GM21367 (cell line): ENCODE results near the gene MYBBP1A.
A peak's percentile ranks its signal among the peaks of the same experiment; 100 is the strongest.
"Not testable (repeated sequence)": the region's sequence is repeated elsewhere in the genome, so short reads cannot be mapped to it uniquely, and the experiment has no call there.

Experiments
- ATAC-seq: cut with Tn5 transposase; IDR thresholded peaks from one replicate; pipeline ENCODE4 v1.9.1; 2021; ENCODE audit not compliant: unreplicated experiment

Gene MYBBP1A, protein sequence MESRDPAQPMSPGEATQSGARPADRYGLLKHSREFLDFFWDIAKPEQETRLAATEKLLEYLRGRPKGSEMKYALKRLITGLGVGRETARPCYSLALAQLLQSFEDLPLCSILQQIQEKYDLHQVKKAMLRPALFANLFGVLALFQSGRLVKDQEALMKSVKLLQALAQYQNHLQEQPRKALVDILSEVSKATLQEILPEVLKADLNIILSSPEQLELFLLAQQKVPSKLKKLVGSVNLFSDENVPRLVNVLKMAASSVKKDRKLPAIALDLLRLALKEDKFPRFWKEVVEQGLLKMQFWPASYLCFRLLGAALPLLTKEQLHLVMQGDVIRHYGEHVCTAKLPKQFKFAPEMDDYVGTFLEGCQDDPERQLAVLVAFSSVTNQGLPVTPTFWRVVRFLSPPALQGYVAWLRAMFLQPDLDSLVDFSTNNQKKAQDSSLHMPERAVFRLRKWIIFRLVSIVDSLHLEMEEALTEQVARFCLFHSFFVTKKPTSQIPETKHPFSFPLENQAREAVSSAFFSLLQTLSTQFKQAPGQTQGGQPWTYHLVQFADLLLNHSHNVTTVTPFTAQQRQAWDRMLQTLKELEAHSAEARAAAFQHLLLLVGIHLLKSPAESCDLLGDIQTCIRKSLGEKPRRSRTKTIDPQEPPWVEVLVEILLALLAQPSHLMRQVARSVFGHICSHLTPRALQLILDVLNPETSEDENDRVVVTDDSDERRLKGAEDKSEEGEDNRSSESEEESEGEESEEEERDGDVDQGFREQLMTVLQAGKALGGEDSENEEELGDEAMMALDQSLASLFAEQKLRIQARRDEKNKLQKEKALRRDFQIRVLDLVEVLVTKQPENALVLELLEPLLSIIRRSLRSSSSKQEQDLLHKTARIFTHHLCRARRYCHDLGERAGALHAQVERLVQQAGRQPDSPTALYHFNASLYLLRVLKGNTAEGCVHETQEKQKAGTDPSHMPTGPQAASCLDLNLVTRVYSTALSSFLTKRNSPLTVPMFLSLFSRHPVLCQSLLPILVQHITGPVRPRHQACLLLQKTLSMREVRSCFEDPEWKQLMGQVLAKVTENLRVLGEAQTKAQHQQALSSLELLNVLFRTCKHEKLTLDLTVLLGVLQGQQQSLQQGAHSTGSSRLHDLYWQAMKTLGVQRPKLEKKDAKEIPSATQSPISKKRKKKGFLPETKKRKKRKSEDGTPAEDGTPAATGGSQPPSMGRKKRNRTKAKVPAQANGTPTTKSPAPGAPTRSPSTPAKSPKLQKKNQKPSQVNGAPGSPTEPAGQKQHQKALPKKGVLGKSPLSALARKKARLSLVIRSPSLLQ (N-terminal part only)

DNA sequence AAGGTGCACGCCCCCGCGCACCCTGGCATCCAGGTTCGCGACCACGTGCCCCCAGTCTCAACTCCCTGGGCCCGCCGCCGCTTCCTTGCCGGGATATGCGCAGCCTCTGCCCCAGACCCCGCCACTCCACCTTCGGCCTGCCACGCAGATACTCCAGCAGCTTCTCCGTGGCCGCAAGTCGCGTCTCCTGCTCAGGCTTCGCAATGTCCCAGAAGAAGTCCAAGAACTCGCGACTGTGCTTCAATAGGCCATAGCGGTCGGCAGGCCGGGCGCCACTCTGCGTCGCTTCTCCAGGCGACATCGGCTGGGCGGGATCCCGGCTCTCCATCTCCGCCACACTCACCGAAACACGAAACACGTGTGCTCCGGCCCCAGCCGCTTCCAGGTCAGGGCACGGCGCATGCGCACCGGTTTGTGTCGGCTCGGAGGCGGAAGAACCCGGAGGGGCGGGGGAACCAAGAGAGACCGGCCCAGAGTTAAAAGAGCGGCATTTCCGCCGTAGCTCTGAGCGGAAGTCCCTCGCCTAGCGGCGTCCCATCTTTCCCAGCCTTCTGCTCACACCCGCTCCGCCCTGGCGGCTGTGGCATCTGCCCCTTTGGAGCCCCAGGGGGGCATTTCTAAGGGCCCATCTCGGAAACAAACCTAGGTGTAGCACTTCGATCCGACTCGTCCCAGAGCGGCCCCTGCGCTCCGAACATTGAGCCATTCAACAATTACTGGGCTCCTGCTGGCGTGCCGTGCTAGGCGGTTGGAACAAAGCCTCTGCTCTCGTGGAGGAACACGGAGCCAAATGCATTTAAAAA, at the start of gene MYBBP1A:
MYBBP1A (minus strand) TSS at position 388 of the 803 bp plus-strand sequence; CDS start at position 328, 60 bp downstream.
- ATAC-seq: peak; percentile 64

GRCh38 chr17:4604736-4605135, 49.6 kb upstream of the MYBBP1A start:
- not testable (repeated sequence) for ATAC-seq

- ATAC-seq: no peak
Measured at GRCh38 chr17:4604111-4604644, 49.0 kb upstream of the MYBBP1A start.

GRCh38 chr17:4602041-4602440, 46.9 kb upstream of the MYBBP1A start:
- ATAC-seq: no peak

GRCh38 chr17:4601326-4601725, 46.1 kb upstream of the MYBBP1A start:
- ATAC-seq: no peak

- ATAC-seq: no peak
Measured at GRCh38 chr17:4600563-4600962, 45.4 kb upstream of the MYBBP1A start.

GRCh38 chr17:4599505-4600281, 44.5 kb upstream of the MYBBP1A start:
- no peak for ATAC-seq

DNA sequence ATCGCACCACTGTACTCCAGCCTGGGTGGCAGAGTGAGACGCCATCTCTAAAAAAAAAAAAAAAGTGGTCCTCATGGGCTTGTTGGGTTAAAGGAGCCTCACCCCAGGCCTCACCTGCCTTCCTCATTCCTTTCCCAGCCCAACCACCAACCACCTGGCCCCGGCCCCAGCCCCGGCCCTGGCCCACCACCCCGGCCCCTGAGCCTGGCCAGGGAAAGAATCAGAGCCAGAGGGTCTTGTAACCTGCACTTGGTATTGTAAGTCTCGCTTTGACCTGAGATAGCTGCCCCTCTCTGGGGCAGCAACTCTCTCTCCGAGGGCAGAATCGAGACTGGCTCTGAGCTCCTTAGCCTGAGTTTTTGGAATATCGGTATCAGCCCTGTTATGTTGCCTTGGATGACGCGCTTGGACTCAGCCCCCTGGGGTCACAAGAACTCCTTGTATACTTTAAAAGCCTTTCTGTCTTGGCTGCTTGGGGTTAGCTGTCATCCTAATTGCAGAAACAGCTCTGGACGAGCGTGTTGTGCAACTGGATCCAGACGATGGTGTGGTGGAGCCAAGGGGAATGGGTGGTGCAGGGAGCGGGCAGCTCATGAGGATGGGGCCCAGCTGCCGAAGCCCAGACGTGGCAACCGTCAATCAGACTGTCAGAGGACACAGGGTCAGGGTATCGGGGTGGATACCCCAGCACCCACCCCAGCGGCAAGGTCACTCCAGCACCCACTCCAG, 43.8 kb upstream of the MYBBP1A start:
- ATAC-seq: no peak

DNA sequence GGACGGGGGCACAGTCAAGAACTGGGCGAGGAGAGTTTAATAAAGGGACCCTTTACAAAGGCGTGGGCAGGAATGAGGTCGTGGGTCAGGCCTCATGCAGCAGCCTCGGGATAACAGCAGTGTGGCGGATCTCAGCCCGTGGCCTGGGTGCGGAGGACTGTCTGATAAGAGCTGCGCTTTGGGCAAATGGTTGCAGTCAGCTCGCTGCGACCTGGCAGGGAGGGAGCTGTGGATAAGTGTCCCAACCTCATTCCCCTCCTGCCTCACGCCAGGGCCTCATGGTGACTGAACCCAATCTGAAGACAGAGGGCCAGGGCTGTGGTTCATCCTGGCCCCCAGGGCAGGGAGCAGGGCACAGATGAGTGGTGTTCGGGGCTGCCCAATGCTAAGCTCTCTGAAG, 42.8 kb upstream of the MYBBP1A start:
- no peak for ATAC-seq

DNA sequence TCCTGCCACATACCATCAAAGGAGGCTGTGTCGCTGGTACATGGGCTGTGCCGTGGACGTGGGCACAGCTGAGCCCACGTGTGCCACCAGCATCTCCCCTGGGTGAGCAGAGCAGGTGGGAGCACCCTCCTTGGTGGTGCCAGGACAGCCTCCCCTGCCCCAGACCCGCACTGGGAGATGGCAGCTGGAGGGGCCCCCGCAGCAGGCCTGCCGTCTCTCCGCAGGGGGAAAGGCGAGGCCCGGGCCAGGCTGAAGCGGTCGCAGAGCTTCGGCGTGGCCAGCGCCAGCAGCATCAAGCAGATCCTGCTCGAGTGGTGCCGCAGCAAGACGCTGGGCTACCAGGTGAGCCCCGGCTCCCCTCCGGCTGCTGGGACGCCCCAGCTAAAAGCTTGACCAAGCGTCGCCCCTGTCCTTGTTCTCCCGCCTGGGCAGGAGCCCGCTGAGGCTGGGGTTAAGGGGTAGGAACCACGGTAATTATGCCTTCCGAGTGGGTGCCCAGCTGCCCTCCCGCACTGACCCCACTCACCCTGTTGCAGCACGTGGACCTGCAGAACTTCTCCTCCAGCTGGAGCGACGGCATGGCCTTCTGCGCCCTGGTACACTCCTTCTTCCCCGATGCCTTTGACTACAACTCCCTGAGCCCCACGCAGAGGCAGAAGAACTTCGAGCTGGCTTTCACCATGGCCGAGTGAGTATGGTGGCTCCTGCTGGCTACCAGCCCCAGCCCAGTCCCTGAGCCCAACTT, 41.6 kb upstream of the MYBBP1A start:
- no peak for ATAC-seq

DNA sequence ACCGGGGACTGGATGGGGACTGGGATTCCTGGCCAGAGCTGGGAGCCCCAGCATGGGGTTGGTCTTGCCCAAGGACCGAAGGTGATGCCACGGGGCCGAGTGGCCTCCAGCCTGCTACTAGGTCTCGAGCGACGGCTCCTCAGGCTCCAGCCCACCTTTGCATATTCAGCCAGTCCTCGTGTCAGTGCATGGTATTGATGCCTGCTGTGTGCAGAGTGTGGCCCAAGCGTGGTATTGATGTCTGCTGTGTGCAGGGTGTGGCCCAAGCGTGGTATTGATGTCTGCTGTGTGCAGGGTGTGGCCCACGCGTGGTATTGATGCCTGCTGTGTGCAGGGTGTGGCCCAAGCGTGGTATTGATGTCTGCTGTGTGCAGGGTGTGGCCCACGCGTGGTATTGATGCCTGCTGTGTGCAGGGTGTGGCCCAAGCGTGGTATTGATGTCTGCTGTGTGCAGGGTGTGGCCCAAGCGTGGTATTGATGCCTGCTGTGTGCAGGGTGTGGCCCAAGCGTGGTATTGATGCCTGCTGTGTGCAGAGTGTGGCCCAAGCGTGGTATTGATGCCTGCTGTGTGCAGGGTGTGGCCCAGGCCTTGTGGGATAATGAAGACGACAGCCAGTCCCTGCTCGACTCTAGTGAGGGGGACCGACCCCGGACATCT, 40.6 kb upstream of the MYBBP1A start:
- not testable (repeated sequence) for ATAC-seq

DNA sequence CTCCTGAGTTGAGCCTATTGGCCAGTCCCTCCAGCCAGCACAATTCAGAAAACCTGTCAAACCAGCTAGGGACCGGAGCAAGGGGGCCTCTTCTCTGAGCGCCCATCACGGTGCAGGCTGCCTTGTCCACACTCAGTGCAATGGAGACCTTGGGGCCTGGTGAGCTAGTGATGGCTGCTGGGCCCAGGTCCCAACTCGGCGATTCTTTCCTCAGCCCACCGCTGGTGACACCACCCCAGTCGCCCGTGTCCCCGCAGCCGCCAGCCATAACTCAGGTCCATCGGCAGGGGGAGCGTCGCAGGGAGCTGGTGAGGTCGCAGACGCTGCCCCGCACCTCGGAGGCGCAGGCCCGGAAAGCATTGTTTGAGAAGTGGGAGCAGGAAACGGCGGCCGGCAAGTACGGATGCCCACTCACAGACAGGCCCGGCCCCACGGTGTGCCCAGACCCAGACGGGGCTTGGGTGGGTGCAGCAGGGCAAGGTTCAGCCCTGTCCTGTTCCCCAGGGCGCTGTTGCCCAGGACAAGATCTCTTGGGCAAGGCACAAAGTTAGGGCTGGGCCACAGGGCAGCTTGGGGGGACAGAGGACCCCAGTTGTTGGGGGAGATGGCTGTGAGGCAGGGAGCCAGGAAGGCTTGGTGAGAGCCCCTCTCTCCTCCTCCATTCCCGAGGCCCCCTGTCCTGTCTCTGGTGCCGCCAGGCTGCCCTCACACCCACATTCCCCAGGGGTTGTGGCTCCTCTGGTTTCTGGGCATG, 39.9 kb upstream of the MYBBP1A start:
- ATAC-seq: no peak

DNA sequence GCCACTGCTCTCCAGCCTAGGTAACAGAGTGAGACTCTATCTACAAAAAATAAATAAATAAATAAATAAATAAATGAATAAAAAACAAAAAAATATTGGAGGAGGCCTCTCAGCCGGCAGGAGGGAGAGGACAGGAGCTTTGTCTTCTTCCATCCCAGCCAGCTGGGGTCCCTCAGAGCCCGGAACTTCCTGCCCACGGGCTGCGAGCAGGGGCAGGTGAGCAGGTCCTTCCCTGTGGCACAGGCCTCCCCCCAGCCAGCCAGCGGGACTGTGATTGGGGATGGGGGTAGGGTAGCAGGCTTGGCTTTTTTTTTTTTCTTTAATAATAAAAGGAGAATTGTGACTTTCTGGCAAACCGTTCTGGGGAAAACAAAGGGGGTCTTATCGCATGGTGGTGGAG, 39.2 kb upstream of the MYBBP1A start:
- no peak for ATAC-seq

DNA sequence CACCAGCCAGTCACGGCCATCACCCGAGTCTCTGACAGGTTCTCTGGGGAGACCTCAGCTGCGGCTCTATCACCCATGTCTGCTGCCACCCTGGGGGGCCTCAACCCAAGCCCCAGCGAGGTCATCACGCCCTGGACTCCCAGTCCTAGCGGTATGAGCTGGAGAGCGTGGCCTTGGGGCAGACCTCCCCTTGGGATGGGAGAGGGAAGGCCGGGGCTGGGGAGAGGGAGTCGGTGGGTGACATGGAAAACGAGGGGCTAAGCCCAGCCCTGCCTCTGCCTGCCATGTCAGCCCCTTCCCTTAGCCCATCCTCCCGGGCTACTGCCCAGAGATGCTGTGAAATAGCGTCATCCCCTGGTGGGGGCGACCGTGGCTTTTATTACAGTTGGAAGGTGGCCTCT, 37.8 kb upstream of the MYBBP1A start:
- no peak for ATAC-seq

GRCh38 chr17:4592240-4593005, 37.2 kb upstream of the MYBBP1A start:
- ATAC-seq: no peak

DNA sequence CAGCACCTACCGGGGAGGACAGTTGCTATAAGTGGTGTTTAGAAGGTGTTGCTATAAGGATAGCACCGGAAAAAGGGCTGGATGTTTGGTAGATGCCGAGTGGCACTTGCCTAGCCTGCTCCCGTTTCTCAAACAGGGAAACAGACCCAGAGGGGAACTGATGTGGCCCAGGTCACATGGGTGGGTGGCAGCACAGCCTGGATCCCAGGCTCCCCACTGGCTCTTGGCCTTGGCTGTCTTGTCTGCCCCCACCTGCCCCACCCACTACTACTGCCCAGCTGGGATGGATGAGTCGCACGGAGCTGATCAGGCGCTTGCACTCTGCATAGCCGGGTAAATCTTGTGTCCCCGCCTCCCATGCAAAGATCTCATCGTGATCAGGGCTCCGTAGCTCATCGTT, 36.3 kb upstream of the MYBBP1A start:
- no peak for ATAC-seq
